ENCODE measurements around the gene SERPINB8.

Gene SERPINB8

GRCh38 chr18:63981719-63982118, 11.8 kb downstream of the SERPINB8 start:
- WGBS, 2 experiments (ENCODE audit: insufficient coverage in 2 of 2) = 71 to 76% methylated on average over 2 of the region's 2 CpGs
- H3K4me1 ChIP-seq (ENCODE audit: control insufficient read depth, insufficient read depth, low read length, poor library complexity, severe bottlenecking) = peaks cover 18% of the 10 kb centered on the region
- H3K36me3 ChIP-seq (ENCODE audit: control insufficient read depth, insufficient read depth, low read length) = peaks cover 70% of the 10 kb centered on the region
- H3K4me3 ChIP-seq (ENCODE audit: extremely low read depth, insufficient read depth, low read length, poor library complexity, severe bottlenecking) = no peak overlapping the region
- H3K9me3 ChIP-seq (ENCODE audit: control insufficient read depth, low read length) = no peaks in the 10 kb centered on the region
- H3K27ac ChIP-seq (ENCODE audit: low read depth, low read length, severe bottlenecking) = no peak overlapping the region

GRCh38 chr18:63982361-63982760, 12.5 kb downstream of the SERPINB8 start:
- WGBS, 2 experiments (ENCODE audit: insufficient coverage in 2 of 2) = 100% methylated on average over 1 of the region's 3 CpGs
- Histone ChIP-seq H3K4me1 (ENCODE audit: control insufficient read depth, insufficient read depth, low read length, poor library complexity, severe bottlenecking) (peaks cover 17% of the 10 kb centered on the region), H3K9me3 (ENCODE audit: control insufficient read depth, low read length) (no peaks in the 10 kb centered on the region), H3K27ac (ENCODE audit: low read depth, low read length, severe bottlenecking) (no peak overlapping the region), H3K4me3 (ENCODE audit: extremely low read depth, insufficient read depth, low read length, poor library complexity, severe bottlenecking) (no peak overlapping the region), H3K36me3 (ENCODE audit: control insufficient read depth, insufficient read depth, low read length) (peaks cover 76% of the 10 kb centered on the region)

GRCh38 chr18:63986885-63987284, 17.0 kb downstream of the SERPINB8 start:
- WGBS, 2 experiments (ENCODE audit: insufficient coverage in 2 of 2) = 87 to 88% methylated on average over 6 to 7 of the region's 7 CpGs
- Histone ChIP-seq H3K4me3 (ENCODE audit: extremely low read depth, insufficient read depth, low read length, poor library complexity, severe bottlenecking) (no peak overlapping the region), H3K4me1 (ENCODE audit: control insufficient read depth, insufficient read depth, low read length, poor library complexity, severe bottlenecking) (peaks cover under 1% of the 10 kb centered on the region), H3K36me3 (ENCODE audit: control insufficient read depth, insufficient read depth, low read length) (peaks cover 65% of the 10 kb centered on the region), H3K27ac (ENCODE audit: low read depth, low read length, severe bottlenecking) (no peak overlapping the region), H3K9me3 (ENCODE audit: control insufficient read depth, low read length) (no peaks in the 10 kb centered on the region)

- Histone ChIP-seq H3K4me3 (ENCODE audit: extremely low read depth, insufficient read depth, low read length, poor library complexity, severe bottlenecking) (no peak overlapping the region), H3K36me3 (ENCODE audit: control insufficient read depth, insufficient read depth, low read length) (peaks cover 57% of the 10 kb centered on the region), H3K4me1 (ENCODE audit: control insufficient read depth, insufficient read depth, low read length, poor library complexity, severe bottlenecking) (no peaks in the 10 kb centered on the region), H3K27ac (ENCODE audit: low read depth, low read length, severe bottlenecking) (no peak overlapping the region), H3K9me3 (ENCODE audit: control insufficient read depth, low read length) (no peaks in the 10 kb centered on the region)
- WGBS, 2 experiments (ENCODE audit: insufficient coverage in 2 of 2) = 83 to 100% methylated on average over 1 of the region's 2 CpGs
These were observed 17.9 kb downstream of the SERPINB8 start for GRCh38 chr18:63987743-63988142.

GRCh38 chr18:63992751-63993150, 22.9 kb downstream of the SERPINB8 start:
- WGBS, 2 experiments (ENCODE audit: insufficient coverage in 2 of 2) = 88 to 92% methylated on average over 6 to 7 of the region's 7 CpGs
- no peaks in the 10 kb centered on the region for H3K4me1 ChIP-seq (ENCODE audit: control insufficient read depth, insufficient read depth, low read length, poor library complexity, severe bottlenecking)
- H3K27ac ChIP-seq (ENCODE audit: low read depth, low read length, severe bottlenecking) = no peak overlapping the region
- H3K4me3 ChIP-seq (ENCODE audit: extremely low read depth, insufficient read depth, low read length, poor library complexity, severe bottlenecking) = no peak overlapping the region
- H3K36me3 ChIP-seq (ENCODE audit: control insufficient read depth, insufficient read depth, low read length) = peaks cover 11% of the 10 kb centered on the region
- peaks cover 19% of the 10 kb centered on the region for H3K9me3 ChIP-seq (ENCODE audit: control insufficient read depth, low read length)

- 4 to 24% methylated on average over 4 to 6 of the region's 6 CpGs for WGBS, 2 experiments (ENCODE audit: insufficient coverage in 2 of 2)
- no peak overlapping the region for H3K27ac ChIP-seq (ENCODE audit: low read depth, low read length, severe bottlenecking)
- H3K4me3 ChIP-seq (ENCODE audit: extremely low read depth, insufficient read depth, low read length, poor library complexity, severe bottlenecking) = no peak overlapping the region
- H3K4me1 ChIP-seq (ENCODE audit: control insufficient read depth, insufficient read depth, low read length, poor library complexity, severe bottlenecking) = no peaks in the 10 kb centered on the region
- H3K9me3 ChIP-seq (ENCODE audit: control insufficient read depth, low read length) = peaks cover 19% of the 10 kb centered on the region
- no peaks in the 10 kb centered on the region for H3K36me3 ChIP-seq (ENCODE audit: control insufficient read depth, insufficient read depth, low read length)
These were observed 25.0 kb downstream of the SERPINB8 start for GRCh38 chr18:63994783-63995399.

GRCh38 chr18:63997041-63997440, 27.2 kb downstream of the SERPINB8 start:
- Histone ChIP-seq H3K27ac (ENCODE audit: low read depth, low read length, severe bottlenecking) (no peak overlapping the region), H3K4me1 (ENCODE audit: control insufficient read depth, insufficient read depth, low read length, poor library complexity, severe bottlenecking) (no peaks in the 10 kb centered on the region), H3K36me3 (ENCODE audit: control insufficient read depth, insufficient read depth, low read length) (no peaks in the 10 kb centered on the region), H3K9me3 (ENCODE audit: control insufficient read depth, low read length) (peaks cover 19% of the 10 kb centered on the region), H3K4me3 (ENCODE audit: extremely low read depth, insufficient read depth, low read length, poor library complexity, severe bottlenecking) (no peak overlapping the region)
- WGBS, 2 experiments (ENCODE audit: insufficient coverage in 2 of 2) = 88 to 97% methylated on average over 3 to 4 of the region's 4 CpGs

- WGBS, 2 experiments (ENCODE audit: insufficient coverage in 2 of 2) = 80 to 100% methylated on average over 1 to 2 of the region's 2 CpGs
- H3K36me3 ChIP-seq (ENCODE audit: control insufficient read depth, insufficient read depth, low read length) = no peaks in the 10 kb centered on the region
- H3K9me3 ChIP-seq (ENCODE audit: control insufficient read depth, low read length) = peaks cover 19% of the 10 kb centered on the region
- no peak overlapping the region for H3K4me3 ChIP-seq (ENCODE audit: extremely low read depth, insufficient read depth, low read length, poor library complexity, severe bottlenecking)
- H3K27ac ChIP-seq (ENCODE audit: low read depth, low read length, severe bottlenecking) = no peak overlapping the region
- H3K4me1 ChIP-seq (ENCODE audit: control insufficient read depth, insufficient read depth, low read length, poor library complexity, severe bottlenecking) = no peaks in the 10 kb centered on the region
These were observed 27.7 kb downstream of the SERPINB8 start for GRCh38 chr18:63997606-63998005.

GRCh38 chr18:63999871-64000270, 30.0 kb downstream of the SERPINB8 start:
- H3K4me3 ChIP-seq (ENCODE audit: extremely low read depth, insufficient read depth, low read length, poor library complexity, severe bottlenecking) = no peak overlapping the region
- H3K4me1 ChIP-seq (ENCODE audit: control insufficient read depth, insufficient read depth, low read length, poor library complexity, severe bottlenecking) = no peaks in the 10 kb centered on the region
- no peaks in the 10 kb centered on the region for H3K36me3 ChIP-seq (ENCODE audit: control insufficient read depth, insufficient read depth, low read length)
- WGBS, 2 experiments (ENCODE audit: insufficient coverage in 2 of 2) = 78% methylated on average over 2 of the region's 2 CpGs; no CpG with 5 or more reads in 1 of the 2 experiments
- no peak overlapping the region for H3K27ac ChIP-seq (ENCODE audit: low read depth, low read length, severe bottlenecking)
- peaks cover 19% of the 10 kb centered on the region for H3K9me3 ChIP-seq (ENCODE audit: control insufficient read depth, low read length)

- H3K9me3 ChIP-seq (ENCODE audit: control insufficient read depth, low read length) = no peaks in the 10 kb centered on the region
- H3K4me3 ChIP-seq (ENCODE audit: extremely low read depth, insufficient read depth, low read length, poor library complexity, severe bottlenecking) = no peak overlapping the region
- 98% methylated on average over 31 to 39 of the region's 41 CpGs for WGBS, 2 experiments (ENCODE audit: insufficient coverage in 2 of 2)
- no peaks in the 10 kb centered on the region for H3K4me1 ChIP-seq (ENCODE audit: control insufficient read depth, insufficient read depth, low read length, poor library complexity, severe bottlenecking)
- no peak overlapping the region for H3K27ac ChIP-seq (ENCODE audit: low read depth, low read length, severe bottlenecking)
- no peaks in the 10 kb centered on the region for H3K36me3 ChIP-seq (ENCODE audit: control insufficient read depth, insufficient read depth, low read length)
These were observed 32.7 kb downstream of the SERPINB8 start for GRCh38 chr18:64002581-64002980.

- Histone ChIP-seq H3K36me3 (ENCODE audit: control insufficient read depth, insufficient read depth, low read length) (no peaks in the 10 kb centered on the region), H3K9me3 (ENCODE audit: control insufficient read depth, low read length) (no peaks in the 10 kb centered on the region), H3K4me3 (ENCODE audit: extremely low read depth, insufficient read depth, low read length, poor library complexity, severe bottlenecking) (no peak overlapping the region), H3K4me1 (ENCODE audit: control insufficient read depth, insufficient read depth, low read length, poor library complexity, severe bottlenecking) (no peaks in the 10 kb centered on the region), H3K27ac (ENCODE audit: low read depth, low read length, severe bottlenecking) (no peak overlapping the region)
- 86% methylated on average over 3 of the region's 3 CpGs; no CpG with 5 or more reads in 1 of the 2 experiments for WGBS, 2 experiments (ENCODE audit: insufficient coverage in 2 of 2)
These were observed 39.4 kb downstream of the SERPINB8 start for GRCh38 chr18:64009305-64009704.
